Nephron (organoid): ENCODE measurements around the gene PTPRE.

Source experiments
- H3K27ac Mint-ChIP-seq, 3 experiments: 2 replicates each; pipeline ENCODE4 v1.8.0; 2020; ENCODE audit warnings: mixed read lengths in 3 of 3, mild to moderate bottlenecking in 2 of 3, moderate library complexity in 1 of 3
- H3K27me3 Mint-ChIP-seq: 2 replicates; pipeline ENCODE4 v1.8.0; 2021; ENCODE audit warnings: low read depth, mild to moderate bottlenecking, moderate library complexity, mixed read lengths
- H3K36me3 Mint-ChIP-seq: 2 replicates; pipeline ENCODE4 v1.8.0; 2020; ENCODE audit warnings: low read depth, mixed read lengths
- H3K4me1 Mint-ChIP-seq: 2 replicates; pipeline ENCODE4 v1.8.0; 2020; ENCODE audit warnings: mixed read lengths
- H3K4me3 Mint-ChIP-seq, 3 experiments: 2 replicates each; pipeline ENCODE4 v1.8.0; 2020; ENCODE audit warnings: mild to moderate bottlenecking in 3 of 3, mixed read lengths in 3 of 3, moderate library complexity in 2 of 3
- H3K9me3 Mint-ChIP-seq: 2 replicates; pipeline ENCODE4 v1.8.0; 2020; ENCODE audit warnings: mixed read lengths
- CTCF ChIP-seq, 3 experiments: fragments of 200-600 bp; sonication (generic); IDR thresholded peaks; one replicate each; pipeline ENCODE4 v1.5.0; 2021; ENCODE audit warnings: antibody characterized with exemption in 3 of 3; ENCODE audit not compliant: unreplicated experiment in 3 of 3

The PTPRE gene

GRCh38 chr10:127922675-127923366, 15.9 kb downstream of the PTPRE start:
- no peak overlapping the region for H3K4me3 Mint-ChIP-seq
- H3K27ac Mint-ChIP-seq = no peak overlapping the region
- peaks cover 6% of the 10 kb centered on the region for H3K4me1 Mint-ChIP-seq
- TF ChIP-seq CTCF (IDR thresholded peaks at IDR 0.05; ENCODE audit: unreplicated experiment in 3 of 3) = no peak
- H3K9me3 Mint-ChIP-seq = no peaks in the 10 kb centered on the region
- peaks cover 17% of the 10 kb centered on the region for H3K27me3 Mint-ChIP-seq
- H3K36me3 Mint-ChIP-seq = no peaks in the 10 kb centered on the region

GRCh38 chr10:127923646-127924045, 16.7 kb downstream of the PTPRE start:
- Mint-ChIP-seq H3K4me1 (peaks cover 14% of the 10 kb centered on the region), H3K4me3 (no peak overlapping the region), H3K27ac (no peak overlapping the region), H3K9me3 (no peaks in the 10 kb centered on the region), H3K27me3 (peaks cover 17% of the 10 kb centered on the region), H3K36me3 (no peaks in the 10 kb centered on the region)
- no peak for TF ChIP-seq CTCF (IDR thresholded peaks at IDR 0.05; ENCODE audit: unreplicated experiment in 3 of 3)

GRCh38 chr10:127925471-127926207, 18.7 kb downstream of the PTPRE start:
- no peak for TF ChIP-seq CTCF (IDR thresholded peaks at IDR 0.05; ENCODE audit: unreplicated experiment in 3 of 3)
- H3K4me3 Mint-ChIP-seq = no peak overlapping the region
- peaks cover 11% of the 10 kb centered on the region for H3K27me3 Mint-ChIP-seq
- H3K36me3 Mint-ChIP-seq = no peaks in the 10 kb centered on the region
- H3K27ac Mint-ChIP-seq = no peak overlapping the region
- no peaks in the 10 kb centered on the region for H3K9me3 Mint-ChIP-seq
- peaks cover 14% of the 10 kb centered on the region for H3K4me1 Mint-ChIP-seq

GRCh38 chr10:127926455-127926854, 19.6 kb downstream of the PTPRE start:
- no peak overlapping the region for H3K4me3 Mint-ChIP-seq

GRCh38 chr10:127928021-127928806, 21.3 kb downstream of the PTPRE start:
- H3K27ac Mint-ChIP-seq = peak overlapping the region in 1 of 3 experiments; percentile 67
- no peak for TF ChIP-seq CTCF (IDR thresholded peaks at IDR 0.05; ENCODE audit: unreplicated experiment in 3 of 3)
- peaks cover 14% of the 10 kb centered on the region for H3K4me1 Mint-ChIP-seq

More at GRCh38 chr10:127926455-127926854, 19.6 kb downstream of the PTPRE start:
- H3K4me1 Mint-ChIP-seq = peaks cover 14% of the 10 kb centered on the region
- no peak for TF ChIP-seq CTCF (IDR thresholded peaks at IDR 0.05; ENCODE audit: unreplicated experiment in 3 of 3)
- H3K36me3 Mint-ChIP-seq = no peaks in the 10 kb centered on the region
- H3K27ac Mint-ChIP-seq = no peak overlapping the region
- H3K9me3 Mint-ChIP-seq = peaks cover 2% of the 10 kb centered on the region
- peaks cover 11% of the 10 kb centered on the region for H3K27me3 Mint-ChIP-seq

More at GRCh38 chr10:127928021-127928806, 21.3 kb downstream of the PTPRE start:
- peaks cover 2% of the 10 kb centered on the region for H3K9me3 Mint-ChIP-seq
- H3K4me3 Mint-ChIP-seq = no peak overlapping the region
- H3K27me3 Mint-ChIP-seq = peaks cover 11% of the 10 kb centered on the region
- no peaks in the 10 kb centered on the region for H3K36me3 Mint-ChIP-seq
